SK-N-MC (cell line): ENCODE results near the gene FLG2.

Experiments
- EZH2 ChIP-seq: fragments of 200-600 bp; sonication (generic); IDR thresholded peaks from one replicate; pipeline ENCODE4 v1.6.1; 2017; ENCODE audit warnings: antibody characterized with exemption
- POLR2AphosphoS5 ChIP-seq: IDR thresholded peaks from 2 replicates; pipeline ENCODE4 v1.6.1; 2012; ENCODE audit warnings: mild to moderate bottlenecking, low read depth, low read length, borderline replicate concordance

- TF ChIP-seq EZH2 (no peak), POLR2AphosphoS5 (no peak)
Observed at GRCh38 chr1:152348447-152348846, 11.4 kb downstream of the FLG2 start.
